Tongue (tissue), 2 donors: Measurements from ENCODE around the gene CARS1. TPM values are rescaled to one million over a fixed set of nuclear protein-coding genes. Genes with fewer than 3 reads are reported as not detected.

Experiments used
- DNase-seq: peaks from one replicate; pipeline ENCODE4 v3.0.0-alpha.2; 2015
- total RNA-seq: library from RNA; depleted of rRNA; stranded (reverse); fragments of >200 nt; gene quantifications from one replicate; pipeline ENCODE4 v1.2.3, GENCODE V29; 2014

Gene CARS1
- total RNA-seq, 1 donor from 2014 or later = 33.7 TPM

GRCh38 chr11:3058753-3059664, 1.8 kb upstream of the CARS1 start:
- DNase-seq = no peak

GRCh38 chr11:3056296-3057068, 741 bp downstream of the CARS1 start:
- DNase-seq = no peak

- no peak for DNase-seq
Measured at GRCh38 chr11:3055891-3056290, 1.3 kb downstream of the CARS1 start.

GRCh38 chr11:3052567-3052966, 4.7 kb downstream of the CARS1 start:
- no peak for DNase-seq

GRCh38 chr11:3052109-3052479, 5.1 kb downstream of the CARS1 start:
- no peak for DNase-seq

- no peak for DNase-seq
Measured at GRCh38 chr11:3051196-3052108, 5.8 kb downstream of the CARS1 start.

- DNase-seq = no peak
Measured at GRCh38 chr11:3050386-3051195, 6.6 kb downstream of the CARS1 start.

GRCh38 chr11:3049430-3050243, 7.6 kb downstream of the CARS1 start:
- DNase-seq = peak; percentile 62

- DNase-seq = no peak
Measured at GRCh38 chr11:3047637-3048036, 9.6 kb downstream of the CARS1 start.

- no peak for DNase-seq
Measured at GRCh38 chr11:3046641-3047040, 10.6 kb downstream of the CARS1 start.

- no peak for DNase-seq
Measured at GRCh38 chr11:3046190-3046589, 11.0 kb downstream of the CARS1 start.

- no peak for DNase-seq
Measured at GRCh38 chr11:3044915-3045314, 12.3 kb downstream of the CARS1 start.

- DNase-seq = no peak
Measured at GRCh38 chr11:3044004-3044403, 13.2 kb downstream of the CARS1 start.

- DNase-seq = no peak
Measured at GRCh38 chr11:3043315-3043871, 13.8 kb downstream of the CARS1 start.

GRCh38 chr11:3042496-3043314, 14.5 kb downstream of the CARS1 start:
- no peak for DNase-seq

- DNase-seq = no peak
Measured at GRCh38 chr11:3041699-3042441, 15.4 kb downstream of the CARS1 start.

- DNase-seq = no peak
Measured at GRCh38 chr11:3040881-3041280, 16.3 kb downstream of the CARS1 start.

- DNase-seq = no peak
Measured at GRCh38 chr11:3037945-3038271, 19.3 kb downstream of the CARS1 start.
